ENCODE measurements around the gene REPIN1.

The REPIN1 gene

GRCh38 chr7:150324373-150324961, 44.2 kb upstream of the REPIN1 start:
- peak; percentile 25 for DNase-seq (ENCODE audit: low read depth, low spot score)
- H3K4me3 ChIP-seq (ENCODE audit: low read depth, low read length), result peak overlapping the region; percentile 35
- in situ Hi-C loops (cut with HindIII; ENCODE audit: low sequenced_read_pairs), result no loop called here
- TF ChIP-seq, protein P1, sequence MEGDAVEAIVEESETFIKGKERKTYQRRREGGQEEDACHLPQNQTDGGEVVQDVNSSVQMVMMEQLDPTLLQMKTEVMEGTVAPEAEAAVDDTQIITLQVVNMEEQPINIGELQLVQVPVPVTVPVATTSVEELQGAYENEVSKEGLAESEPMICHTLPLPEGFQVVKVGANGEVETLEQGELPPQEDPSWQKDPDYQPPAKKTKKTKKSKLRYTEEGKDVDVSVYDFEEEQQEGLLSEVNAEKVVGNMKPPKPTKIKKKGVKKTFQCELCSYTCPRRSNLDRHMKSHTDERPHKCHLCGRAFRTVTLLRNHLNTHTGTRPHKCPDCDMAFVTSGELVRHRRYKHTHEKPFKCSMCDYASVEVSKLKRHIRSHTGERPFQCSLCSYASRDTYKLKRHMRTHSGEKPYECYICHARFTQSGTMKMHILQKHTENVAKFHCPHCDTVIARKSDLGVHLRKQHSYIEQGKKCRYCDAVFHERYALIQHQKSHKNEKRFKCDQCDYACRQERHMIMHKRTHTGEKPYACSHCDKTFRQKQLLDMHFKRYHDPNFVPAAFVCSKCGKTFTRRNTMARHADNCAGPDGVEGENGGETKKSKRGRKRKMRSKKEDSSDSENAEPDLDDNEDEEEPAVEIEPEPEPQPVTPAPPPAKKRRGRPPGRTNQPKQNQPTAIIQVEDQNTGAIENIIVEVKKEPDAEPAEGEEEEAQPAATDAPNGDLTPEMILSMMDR (IDR thresholded peaks at IDR 0.05; ENCODE audit: low read depth, low read length), result no peak

DNA sequence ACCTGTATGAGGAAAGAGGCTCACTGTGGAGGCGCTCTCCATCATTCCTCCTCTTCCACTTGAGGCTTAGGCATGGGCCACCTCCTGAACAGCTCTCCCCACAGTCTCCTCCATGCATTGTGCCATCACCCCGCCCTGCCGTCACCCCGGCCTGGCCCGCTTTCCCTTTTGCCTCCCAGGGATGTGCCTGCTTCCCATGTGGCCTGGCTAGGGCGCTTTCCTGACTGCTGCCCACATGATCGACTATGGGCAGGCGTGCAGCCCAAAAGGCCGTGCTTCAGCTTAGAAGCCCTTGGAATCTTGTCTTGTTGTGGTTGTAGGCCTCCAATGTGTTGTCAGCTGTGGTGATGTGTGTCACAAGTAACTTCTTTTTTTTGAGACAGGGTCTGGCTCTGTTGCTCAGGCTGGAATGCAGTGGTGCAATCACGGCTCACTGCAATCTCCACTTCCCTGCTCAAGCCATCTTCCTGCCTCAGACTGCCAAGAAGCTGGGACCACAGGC, 43.5 kb upstream of the REPIN1 start:
- in situ Hi-C loops (cut with HindIII; ENCODE audit: low sequenced_read_pairs), result no loop called here
- H3K4me3 ChIP-seq (ENCODE audit: low read depth, low read length), result no peak overlapping the region
- TF ChIP-seq, protein P1 (IDR thresholded peaks at IDR 0.05; ENCODE audit: low read depth, low read length), result no peak
- no peak for DNase-seq (ENCODE audit: low read depth, low spot score)

DNA sequence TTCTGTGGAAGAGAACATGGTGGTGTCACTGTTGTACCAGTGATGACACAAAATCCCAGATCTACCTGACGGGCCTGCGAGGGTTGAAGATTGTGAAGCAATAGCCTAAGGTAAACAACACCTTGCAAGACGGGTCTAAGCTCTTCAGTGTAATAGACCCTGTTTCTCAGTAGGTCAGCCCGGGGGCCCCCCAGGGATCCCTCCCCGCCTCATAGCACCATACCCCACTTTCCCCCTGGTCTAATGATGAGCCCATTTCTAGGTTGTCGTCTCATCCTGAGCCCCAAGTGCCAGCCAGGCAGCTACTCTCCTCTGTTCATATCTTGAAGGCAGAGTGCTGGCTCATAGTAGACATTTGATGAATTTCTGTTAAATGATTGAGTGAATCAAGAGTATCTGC, 42.7 kb upstream of the REPIN1 start:
- no peak for DNase-seq (ENCODE audit: low read depth, low spot score)
- in situ Hi-C loops (cut with HindIII; ENCODE audit: low sequenced_read_pairs), result no loop called here
- H3K4me3 ChIP-seq (ENCODE audit: low read depth, low read length), result no peak overlapping the region
- TF ChIP-seq, protein P1 (IDR thresholded peaks at IDR 0.05; ENCODE audit: low read depth, low read length), result no peak

- DNase-seq (ENCODE audit: low read depth, low spot score), result no peak
- TF ChIP-seq, protein P1 (IDR thresholded peaks at IDR 0.05; ENCODE audit: low read depth, low read length), result no peak
- no peak overlapping the region for H3K4me3 ChIP-seq (ENCODE audit: low read depth, low read length)
- in situ Hi-C loops (cut with HindIII; ENCODE audit: low sequenced_read_pairs), result no loop called here
Measured at GRCh38 chr7:150326657-150327268, 41.9 kb upstream of the REPIN1 start.

GRCh38 chr7:150327308-150327707, 41.3 kb upstream of the REPIN1 start:
- TF ChIP-seq, protein P1 (IDR thresholded peaks at IDR 0.05; ENCODE audit: low read depth, low read length), result no peak
- DNase-seq (ENCODE audit: low read depth, low spot score), result no peak
- in situ Hi-C loops (cut with HindIII; ENCODE audit: low sequenced_read_pairs), result no loop called here
- H3K4me3 ChIP-seq (ENCODE audit: low read depth, low read length), result no peak overlapping the region

GRCh38 chr7:150329331-150330120, 39.1 kb upstream of the REPIN1 start:
- no peak for DNase-seq (ENCODE audit: low read depth, low spot score)
- no peak overlapping the region for H3K4me3 ChIP-seq (ENCODE audit: low read depth, low read length)
- in situ Hi-C loops (cut with HindIII; ENCODE audit: low sequenced_read_pairs), result no loop called here
- TF ChIP-seq, protein P1 (IDR thresholded peaks at IDR 0.05; ENCODE audit: low read depth, low read length), result no peak
